Activated T-helper 17 cell treated with anti-CD3 and anti-CD28 coated beads, Interleukin-2, amount 50 U/mL, for 72 hours (primary cell): Measurements from ENCODE around the gene LIPN. TPM values are rescaled to one million over a fixed set of nuclear protein-coding genes. Genes with fewer than 3 reads are reported as not detected.

ENCODE experiments used
- ATAC-seq: fragments of 150-1000 bp; cut with Tn5 transposase; replicated peaks from 2 replicates; pipeline ENCODE4 v1.10.0; 2021; ENCODE audit warnings: mild to moderate bottlenecking, moderate library complexity
- H3K27ac Mint-ChIP-seq: one replicate; pipeline ENCODE4 v1.8.0; 2022; ENCODE audit warnings: mixed read lengths
- H3K27me3 Mint-ChIP-seq: one replicate; pipeline ENCODE4 v1.8.0; 2022; ENCODE audit warnings: mixed read lengths
- H3K36me3 Mint-ChIP-seq: one replicate; pipeline ENCODE4 v1.8.0; 2022; ENCODE audit warnings: low read depth, mild to moderate bottlenecking, mixed read lengths
- H3K4me1 Mint-ChIP-seq: one replicate; pipeline ENCODE4 v1.8.0; 2022; ENCODE audit warnings: mixed read lengths
- H3K4me3 Mint-ChIP-seq: one replicate; pipeline ENCODE4 v1.8.0; 2022; ENCODE audit warnings: mild to moderate bottlenecking, mixed read lengths
- H3K9me3 Mint-ChIP-seq: one replicate; pipeline ENCODE4 v1.8.0; 2022; ENCODE audit warnings: mixed read lengths
- total RNA-seq, 2 donors: library from RNA; stranded (reverse); gene quantifications; one replicate each; pipeline ENCODE4 v1.2.3, GENCODE V29; 2022

Gene LIPN
- total RNA-seq, 2 donors from 2014 or later = not detected

GRCh38 chr10:88756660-88757059, 3.2 kb upstream of the LIPN start:
- H3K4me3 Mint-ChIP-seq = no peak overlapping the region
- H3K27ac Mint-ChIP-seq = no peak overlapping the region
- no peaks in the 10 kb centered on the region for H3K36me3 Mint-ChIP-seq
- peaks cover 4% of the 10 kb centered on the region for H3K27me3 Mint-ChIP-seq
- ATAC-seq = no peak
- peaks cover 3% of the 10 kb centered on the region for H3K9me3 Mint-ChIP-seq
- peaks cover 6% of the 10 kb centered on the region for H3K4me1 Mint-ChIP-seq

GRCh38 chr10:88762906-88763305, 3.1 kb downstream of the LIPN start:
- H3K4me3 Mint-ChIP-seq = no peak overlapping the region
- H3K9me3 Mint-ChIP-seq = peaks cover 3% of the 10 kb centered on the region
- no peaks in the 10 kb centered on the region for H3K4me1 Mint-ChIP-seq
- ATAC-seq = no peak
- H3K27me3 Mint-ChIP-seq = no peaks in the 10 kb centered on the region
- no peak overlapping the region for H3K27ac Mint-ChIP-seq
- no peaks in the 10 kb centered on the region for H3K36me3 Mint-ChIP-seq

- H3K36me3 Mint-ChIP-seq = no peaks in the 10 kb centered on the region
Observed at GRCh38 chr10:88763441-88763840, 3.6 kb downstream of the LIPN start.

GRCh38 chr10:88764110-88764509, 4.3 kb downstream of the LIPN start:
- no peak for ATAC-seq
- no peaks in the 10 kb centered on the region for H3K36me3 Mint-ChIP-seq
- H3K4me3 Mint-ChIP-seq = no peak overlapping the region
- H3K9me3 Mint-ChIP-seq = peaks cover under 1% of the 10 kb centered on the region
- no peaks in the 10 kb centered on the region for H3K4me1 Mint-ChIP-seq
- H3K27ac Mint-ChIP-seq = no peak overlapping the region
- H3K27me3 Mint-ChIP-seq = no peaks in the 10 kb centered on the region

More at GRCh38 chr10:88763441-88763840, 3.6 kb downstream of the LIPN start:
- Mint-ChIP-seq H3K4me1 (no peaks in the 10 kb centered on the region), H3K27me3 (no peaks in the 10 kb centered on the region), H3K9me3 (peaks cover 3% of the 10 kb centered on the region), H3K4me3 (no peak overlapping the region), H3K27ac (no peak overlapping the region)
- ATAC-seq = no peak

- Mint-ChIP-seq H3K27ac (no peak overlapping the region), H3K27me3 (no peaks in the 10 kb centered on the region), H3K9me3 (no peaks in the 10 kb centered on the region), H3K36me3 (no peaks in the 10 kb centered on the region), H3K4me1 (no peaks in the 10 kb centered on the region), H3K4me3 (no peak overlapping the region)
- ATAC-seq = no peak
Observed at GRCh38 chr10:88765816-88766215, 6.0 kb downstream of the LIPN start.

GRCh38 chr10:88769384-88769783, 9.6 kb downstream of the LIPN start:
- no peak for ATAC-seq
- Mint-ChIP-seq H3K36me3 (no peaks in the 10 kb centered on the region), H3K27me3 (no peaks in the 10 kb centered on the region), H3K27ac (no peak overlapping the region), H3K4me1 (no peaks in the 10 kb centered on the region), H3K9me3 (no peaks in the 10 kb centered on the region), H3K4me3 (no peak overlapping the region)

GRCh38 chr10:88781206-88781605, 21.4 kb downstream of the LIPN start:
- no peaks in the 10 kb centered on the region for H3K4me1 Mint-ChIP-seq
- H3K36me3 Mint-ChIP-seq = no peaks in the 10 kb centered on the region
- no peak overlapping the region for H3K4me3 Mint-ChIP-seq
- H3K27me3 Mint-ChIP-seq = peaks cover 11% of the 10 kb centered on the region
- no peak for ATAC-seq
- H3K9me3 Mint-ChIP-seq = no peaks in the 10 kb centered on the region
- no peak overlapping the region for H3K27ac Mint-ChIP-seq

GRCh38 chr10:88782222-88782621, 22.4 kb downstream of the LIPN start:
- no peaks in the 10 kb centered on the region for H3K36me3 Mint-ChIP-seq
- no peak overlapping the region for H3K27ac Mint-ChIP-seq
- no peaks in the 10 kb centered on the region for H3K9me3 Mint-ChIP-seq
- ATAC-seq = no peak
- no peak overlapping the region for H3K4me3 Mint-ChIP-seq
- peaks cover 9% of the 10 kb centered on the region for H3K27me3 Mint-ChIP-seq
- H3K4me1 Mint-ChIP-seq = no peaks in the 10 kb centered on the region

- Mint-ChIP-seq H3K36me3 (no peaks in the 10 kb centered on the region), H3K9me3 (no peaks in the 10 kb centered on the region), H3K4me3 (no peak overlapping the region), H3K27ac (no peak overlapping the region), H3K27me3 (peaks cover 3% of the 10 kb centered on the region), H3K4me1 (no peaks in the 10 kb centered on the region)
- ATAC-seq = no peak
Observed at GRCh38 chr10:88783724-88784123, 23.9 kb downstream of the LIPN start.

GRCh38 chr10:88786032-88786770, 26.4 kb downstream of the LIPN start:
- Mint-ChIP-seq H3K27ac (no peak overlapping the region), H3K4me1 (no peaks in the 10 kb centered on the region), H3K36me3 (no peaks in the 10 kb centered on the region), H3K4me3 (no peak overlapping the region), H3K27me3 (peaks cover 3% of the 10 kb centered on the region), H3K9me3 (no peaks in the 10 kb centered on the region)
- no peak for ATAC-seq

- no peak for ATAC-seq
- Mint-ChIP-seq H3K4me1 (no peaks in the 10 kb centered on the region), H3K4me3 (no peak overlapping the region), H3K27me3 (peaks cover 3% of the 10 kb centered on the region), H3K9me3 (no peaks in the 10 kb centered on the region), H3K27ac (no peak overlapping the region), H3K36me3 (no peaks in the 10 kb centered on the region)
Observed at GRCh38 chr10:88787463-88787862, 27.6 kb downstream of the LIPN start.

GRCh38 chr10:88788924-88789323, 29.1 kb downstream of the LIPN start:
- ATAC-seq = no peak
- Mint-ChIP-seq H3K4me1 (peaks cover 11% of the 10 kb centered on the region), H3K27me3 (peaks cover 3% of the 10 kb centered on the region), H3K9me3 (no peaks in the 10 kb centered on the region), H3K36me3 (no peaks in the 10 kb centered on the region), H3K27ac (no peak overlapping the region), H3K4me3 (no peak overlapping the region)

GRCh38 chr10:88791924-88792323, 32.1 kb downstream of the LIPN start:
- Mint-ChIP-seq H3K36me3 (no peaks in the 10 kb centered on the region), H3K27me3 (no peaks in the 10 kb centered on the region), H3K4me1 (peaks cover 16% of the 10 kb centered on the region), H3K4me3 (no peak overlapping the region), H3K9me3 (no peaks in the 10 kb centered on the region), H3K27ac (no peak overlapping the region)
- ATAC-seq = no peak

- H3K4me3 Mint-ChIP-seq = no peak overlapping the region
- no peak overlapping the region for H3K27ac Mint-ChIP-seq
- ATAC-seq = peak; percentile 43
- no peaks in the 10 kb centered on the region for H3K27me3 Mint-ChIP-seq
- peaks cover 16% of the 10 kb centered on the region for H3K4me1 Mint-ChIP-seq
- H3K9me3 Mint-ChIP-seq = no peaks in the 10 kb centered on the region
- no peaks in the 10 kb centered on the region for H3K36me3 Mint-ChIP-seq
Observed at GRCh38 chr10:88792661-88793060, 32.8 kb downstream of the LIPN start.

GRCh38 chr10:88793712-88794299, 34.0 kb downstream of the LIPN start:
- no peaks in the 10 kb centered on the region for H3K36me3 Mint-ChIP-seq
- no peaks in the 10 kb centered on the region for H3K9me3 Mint-ChIP-seq
- H3K27me3 Mint-ChIP-seq = no peaks in the 10 kb centered on the region
- peaks cover 16% of the 10 kb centered on the region for H3K4me1 Mint-ChIP-seq
- peak; percentile 95 for ATAC-seq
- H3K27ac Mint-ChIP-seq = peak overlapping the region; percentile 77
- peak overlapping the region; percentile 44 for H3K4me3 Mint-ChIP-seq
